ENCODE results near the gene CDC42BPA.
"Not testable (repeated sequence)": the region's sequence is repeated elsewhere in the genome, so short reads cannot be mapped to it uniquely, and the experiment has no call there.

CDC42BPA gene

GRCh38 chr1:227305894-227306626, 12.2 kb downstream of the CDC42BPA start:
- no peak for DNase-seq

GRCh38 chr1:227304665-227305064, 13.6 kb downstream of the CDC42BPA start:
- DNase-seq = no peak

GRCh38 chr1:227303662-227304061, 14.6 kb downstream of the CDC42BPA start:
- no peak for DNase-seq

GRCh38 chr1:227300682-227301081, 17.6 kb downstream of the CDC42BPA start:
- no peak for DNase-seq

GRCh38 chr1:227299688-227300087, 18.6 kb downstream of the CDC42BPA start:
- DNase-seq = no peak

GRCh38 chr1:227299241-227299627, 19.1 kb downstream of the CDC42BPA start:
- no peak for DNase-seq

GRCh38 chr1:227298512-227299240, 19.6 kb downstream of the CDC42BPA start:
- DNase-seq = no peak

- no peak for DNase-seq
Measured at GRCh38 chr1:227297073-227297793, 21.1 kb downstream of the CDC42BPA start.

GRCh38 chr1:227295609-227296008, 22.7 kb downstream of the CDC42BPA start:
- DNase-seq = no peak

- DNase-seq = no peak
Measured at GRCh38 chr1:227285745-227286144, 32.5 kb downstream of the CDC42BPA start.

- no peak for DNase-seq
Measured at GRCh38 chr1:227281371-227281770, 36.9 kb downstream of the CDC42BPA start.

- DNase-seq = no peak
Measured at GRCh38 chr1:227280836-227281235, 37.5 kb downstream of the CDC42BPA start.

- DNase-seq = not testable (repeated sequence)
Measured at GRCh38 chr1:227276156-227276693, 42.1 kb downstream of the CDC42BPA start.

GRCh38 chr1:227273557-227273956, 44.7 kb downstream of the CDC42BPA start:
- DNase-seq = no peak

- no peak for DNase-seq
Measured at GRCh38 chr1:227272428-227272827, 45.9 kb downstream of the CDC42BPA start.

- DNase-seq = no peak
Measured at GRCh38 chr1:227270554-227270953, 47.7 kb downstream of the CDC42BPA start.

GRCh38 chr1:227268943-227269342, 49.3 kb downstream of the CDC42BPA start:
- no peak for DNase-seq

- no peak for DNase-seq
Measured at GRCh38 chr1:227265891-227266290, 52.4 kb downstream of the CDC42BPA start.

GRCh38 chr1:227263869-227264268, 54.4 kb downstream of the CDC42BPA start:
- no peak for DNase-seq

GRCh38 chr1:227261501-227261900, 56.8 kb downstream of the CDC42BPA start:
- no peak for DNase-seq

GRCh38 chr1:227260433-227260832, 57.9 kb downstream of the CDC42BPA start:
- no peak for DNase-seq

GRCh38 chr1:227257964-227258363, 60.3 kb downstream of the CDC42BPA start:
- no peak for DNase-seq

GRCh38 chr1:227255086-227255732, 63.1 kb downstream of the CDC42BPA start:
- DNase-seq = no peak
